Calu3 (cell line): Measurements from ENCODE around the gene WNT9B. TPM values are rescaled to one million over a fixed set of nuclear protein-coding genes. Genes with fewer than 3 reads are reported as not detected.

ENCODE experiments used
- BruUV-seq: library from RNA; stranded (reverse); fragments of 400-500 nt; replicated peaks from 2 replicates; lab custom pipeline; 2021; lab: Mats Ljungman, UMichigan
- CTCF ChIA-PET: fragments of 300-600 bp; sonication (Branson Sonifier 250); formaldehyde crosslinking; loops from one replicate; lab custom pipeline; 2022; ENCODE audit warnings: antibody characterized with exemption; lab: Charles Lee
- DNase-seq: peaks from one replicate; pipeline ENCODE4 v3.0.0; 2022
- H3K27ac Mint-ChIP-seq: one replicate; pipeline ENCODE4 v1.8.0; 2022; ENCODE audit warnings: mixed read lengths; ENCODE audit not compliant: unreplicated experiment
- H3K27me3 Mint-ChIP-seq: one replicate; pipeline ENCODE4 v1.8.0; 2022; ENCODE audit warnings: mixed read lengths; ENCODE audit not compliant: unreplicated experiment
- H3K36me3 Mint-ChIP-seq: one replicate; pipeline ENCODE4 v1.8.0; 2022; ENCODE audit warnings: mild to moderate bottlenecking, moderate library complexity, mixed read lengths; ENCODE audit not compliant: insufficient read depth, unreplicated experiment
- H3K4me1 Mint-ChIP-seq: one replicate; pipeline ENCODE4 v1.8.0; 2022; ENCODE audit warnings: mild to moderate bottlenecking, low read depth, mixed read lengths; ENCODE audit not compliant: unreplicated experiment
- H3K4me3 Mint-ChIP-seq: one replicate; pipeline ENCODE4 v1.8.0; 2022; ENCODE audit warnings: mild to moderate bottlenecking, low read depth, moderate library complexity, mixed read lengths; ENCODE audit not compliant: unreplicated experiment
- H3K9me3 Mint-ChIP-seq: one replicate; pipeline ENCODE4 v1.8.0; 2022; ENCODE audit warnings: low read depth, mixed read lengths; ENCODE audit not compliant: unreplicated experiment
- CTCF ChIP-seq: fragments of 200-600 bp; IDR thresholded peaks from one replicate; pipeline ENCODE4 v1.8.0; 2022; ENCODE audit warnings: antibody characterized with exemption; ENCODE audit not compliant: unreplicated experiment
- intact Hi-C: fragments of 100-400 bp; cut with micrococcal nuclease; formaldehyde crosslinking; loops from one replicate; pipeline ENCODE4 v1.10.0; 2022; ENCODE audit not compliant: unreplicated experiment
- total RNA-seq: library from RNA; stranded (reverse); gene quantifications from 2 replicates; pipeline ENCODE4 v1.2.3, GENCODE V29; 2022

WNT9B gene
- total RNA-seq, 1 experiment from 2014 or later, result not detected

- CTCF ChIA-PET, result interaction anchor here (0.7 to 2.1 kb wide), 2 partner anchors 12 to 19 kb away, joined by 5 to 6 read pairs; no protein-coding TSS in a partner anchor
- Mint-ChIP-seq H3K27me3 (peaks cover 100% of the 10 kb centered on the region), H3K36me3 (peaks cover 14% of the 10 kb centered on the region), H3K4me1 (peaks cover 9% of the 10 kb centered on the region), H3K9me3 (peaks cover 3% of the 10 kb centered on the region), H3K27ac (no peak overlapping the region), H3K4me3 (no peak overlapping the region)
- intact Hi-C loops, result no loop called here
- DNase-seq, result no peak
- no peak for TF ChIP-seq CTCF
- no TSS peak for BruUV-seq
Observed at GRCh38 chr17:46847204-46848191, 3.9 kb upstream of the WNT9B start.

GRCh38 chr17:46848534-46848933 lies 2.8 kb upstream of the WNT9B start:
- intact Hi-C loops, result no loop called here
- peaks cover under 1% of the 10 kb centered on the region for H3K9me3 Mint-ChIP-seq
- BruUV-seq, result no TSS peak
- TF ChIP-seq CTCF, result no peak
- H3K27me3 Mint-ChIP-seq, result peaks cover 100% of the 10 kb centered on the region
- H3K4me3 Mint-ChIP-seq, result no peak overlapping the region
- no peak overlapping the region for H3K27ac Mint-ChIP-seq
- H3K36me3 Mint-ChIP-seq, result peaks cover 14% of the 10 kb centered on the region
- CTCF ChIA-PET, result interaction anchor here (2.1 kb wide), 1 partner anchor 13 kb away, joined by 6 read pairs; no protein-coding TSS in a partner anchor
- no peak for DNase-seq
- H3K4me1 Mint-ChIP-seq, result peaks cover 9% of the 10 kb centered on the region

- CTCF ChIA-PET, result no interaction called here
- no peak for TF ChIP-seq CTCF
- Mint-ChIP-seq H3K4me3 (peak overlapping the region; percentile 24), H3K36me3 (peaks cover 14% of the 10 kb centered on the region), H3K27ac (no peak overlapping the region), H3K4me1 (peaks cover 9% of the 10 kb centered on the region), H3K9me3 (no peaks in the 10 kb centered on the region), H3K27me3 (peaks cover 100% of the 10 kb centered on the region)
- BruUV-seq, result no TSS peak
- intact Hi-C loops, result no loop called here
- no peak for DNase-seq
Observed at GRCh38 chr17:46850688-46851028, 725 bp upstream of the WNT9B start.

- Mint-ChIP-seq H3K27ac (no peak overlapping the region), H3K4me3 (no peak overlapping the region), H3K4me1 (no peaks in the 10 kb centered on the region), H3K27me3 (peaks cover 93% of the 10 kb centered on the region), H3K9me3 (no peaks in the 10 kb centered on the region), H3K36me3 (peaks cover 14% of the 10 kb centered on the region)
- no peak for TF ChIP-seq CTCF
- BruUV-seq, result no TSS peak
- CTCF ChIA-PET, result no interaction called here
- intact Hi-C loops, result no loop called here
- DNase-seq, result no peak
Observed at GRCh38 chr17:46853896-46854444, 2.6 kb downstream of the WNT9B start.
